ENCODE data around the gene PARP11. TPM values are rescaled to one million over a fixed set of nuclear protein-coding genes. Genes with fewer than 3 reads are reported as not detected.

The PARP11 gene
- total RNA-seq, 1 experiment from 2014 or later, result 3.8 TPM

GRCh38 chr12:3772380-3772779 lies 100.8 kb downstream of the PARP11 start:
- peak; percentile 64 for DNase-seq (ENCODE audit: low read depth)

- no peak for DNase-seq (ENCODE audit: low read depth)
Observed at GRCh38 chr12:3771853-3772252, 101.3 kb downstream of the PARP11 start.

GRCh38 chr12:3770891-3771290 lies 102.3 kb downstream of the PARP11 start:
- DNase-seq (ENCODE audit: low read depth), result peak; percentile 78

- no peak for DNase-seq (ENCODE audit: low read depth)
Observed at GRCh38 chr12:3768911-3769447, 104.2 kb downstream of the PARP11 start.

GRCh38 chr12:3761116-3761735 lies 112.0 kb downstream of the PARP11 start:
- peak; percentile 57 for DNase-seq (ENCODE audit: low read depth)

GRCh38 chr12:3759878-3760277 lies 113.3 kb downstream of the PARP11 start:
- DNase-seq (ENCODE audit: low read depth), result no peak

Other genes starting within 250 kb of the PARP11 start
- 6.7 and 7.0 TPM in 2 replicates for gene CRACR2A, start 120.3 kb downstream of the PARP11 start, total RNA-seq (2014; rRNA removed)

Data from LHCN-M2 (cell line).